NCI-H2196 treated with DMSO at 0.1 percent for 48 hours (cell line): ENCODE results near the gene AKAP5.
A peak's percentile ranks its signal among the peaks of the same experiment; 100 is the strongest.

Source experiments
- DNase-seq: peaks from one replicate; lab custom pipeline; 2025; ENCODE audit not compliant: unreplicated experiment; lab: John Stamatoyannopoulos, UW

Gene AKAP5, protein sequence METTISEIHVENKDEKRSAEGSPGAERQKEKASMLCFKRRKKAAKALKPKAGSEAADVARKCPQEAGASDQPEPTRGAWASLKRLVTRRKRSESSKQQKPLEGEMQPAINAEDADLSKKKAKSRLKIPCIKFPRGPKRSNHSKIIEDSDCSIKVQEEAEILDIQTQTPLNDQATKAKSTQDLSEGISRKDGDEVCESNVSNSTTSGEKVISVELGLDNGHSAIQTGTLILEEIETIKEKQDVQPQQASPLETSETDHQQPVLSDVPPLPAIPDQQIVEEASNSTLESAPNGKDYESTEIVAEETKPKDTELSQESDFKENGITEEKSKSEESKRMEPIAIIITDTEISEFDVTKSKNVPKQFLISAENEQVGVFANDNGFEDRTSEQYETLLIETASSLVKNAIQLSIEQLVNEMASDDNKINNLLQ

DNA sequence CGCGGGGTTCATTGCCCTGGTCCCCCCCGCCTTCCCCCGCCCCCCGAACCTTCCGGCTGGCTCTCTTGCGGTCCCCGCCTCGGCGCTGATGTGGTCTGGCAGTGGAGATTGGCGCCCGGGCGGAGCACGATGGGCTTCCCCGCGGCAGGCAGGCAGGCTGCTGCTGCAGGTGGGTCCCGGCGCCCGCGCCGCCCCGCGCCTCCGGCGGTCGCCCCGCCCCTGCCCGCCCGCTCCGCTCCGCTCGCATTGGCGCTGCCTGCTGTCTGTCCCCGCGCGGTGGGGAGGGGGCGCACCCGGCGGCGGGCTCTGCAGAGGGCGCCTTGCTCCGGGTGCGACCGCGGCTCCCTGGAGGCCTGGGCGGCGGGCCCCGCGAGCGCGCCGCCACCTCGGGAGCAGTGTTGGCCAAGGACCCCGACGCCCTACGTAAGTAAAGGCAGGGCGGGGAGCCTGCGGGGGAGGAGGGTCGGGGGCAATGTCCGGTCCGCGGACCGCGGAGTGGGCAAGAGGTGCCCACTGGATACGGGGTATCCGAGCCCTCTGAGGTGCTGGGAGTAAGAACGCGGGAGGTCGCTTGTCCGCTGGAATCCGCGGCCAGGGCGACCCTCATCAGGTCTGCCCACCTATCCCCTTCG is at the start of gene AKAP5:
Gene AKAP5, plus strand, starts transcription at position 309 of the 632 bp plus-strand sequence. CDS start 2,896 bp downstream, outside the sequence.
- peak; percentile 11 for DNase-seq

DNA sequence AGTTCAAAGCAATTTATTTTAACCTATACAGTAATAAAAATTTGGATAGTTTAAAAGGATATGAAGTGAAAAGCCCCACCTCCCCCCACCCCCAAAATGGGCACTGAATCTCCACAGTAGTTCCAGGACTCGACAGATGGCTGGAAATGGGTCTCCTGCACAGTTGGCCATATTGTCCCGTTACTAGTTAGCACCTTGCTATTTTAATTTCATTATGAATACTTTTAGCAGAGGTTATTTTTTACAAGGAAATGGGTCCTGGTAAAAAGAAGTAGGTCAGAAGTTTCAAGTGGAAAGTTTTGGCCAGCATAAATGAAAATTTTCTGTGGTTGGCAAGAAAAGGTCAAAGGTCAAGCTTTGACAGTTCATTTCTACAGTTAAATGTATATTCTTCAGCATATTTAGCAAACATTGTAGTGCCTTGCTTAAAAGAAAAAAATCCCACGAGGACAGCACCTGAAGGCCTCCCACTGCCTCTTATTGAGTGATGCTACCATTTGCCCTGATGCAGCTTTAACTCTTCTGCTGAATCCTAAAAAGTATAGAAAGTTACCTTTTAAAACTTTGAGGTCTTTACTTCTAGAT is 48.9 kb upstream of the AKAP5 start:
- DNase-seq, result no peak

DNA sequence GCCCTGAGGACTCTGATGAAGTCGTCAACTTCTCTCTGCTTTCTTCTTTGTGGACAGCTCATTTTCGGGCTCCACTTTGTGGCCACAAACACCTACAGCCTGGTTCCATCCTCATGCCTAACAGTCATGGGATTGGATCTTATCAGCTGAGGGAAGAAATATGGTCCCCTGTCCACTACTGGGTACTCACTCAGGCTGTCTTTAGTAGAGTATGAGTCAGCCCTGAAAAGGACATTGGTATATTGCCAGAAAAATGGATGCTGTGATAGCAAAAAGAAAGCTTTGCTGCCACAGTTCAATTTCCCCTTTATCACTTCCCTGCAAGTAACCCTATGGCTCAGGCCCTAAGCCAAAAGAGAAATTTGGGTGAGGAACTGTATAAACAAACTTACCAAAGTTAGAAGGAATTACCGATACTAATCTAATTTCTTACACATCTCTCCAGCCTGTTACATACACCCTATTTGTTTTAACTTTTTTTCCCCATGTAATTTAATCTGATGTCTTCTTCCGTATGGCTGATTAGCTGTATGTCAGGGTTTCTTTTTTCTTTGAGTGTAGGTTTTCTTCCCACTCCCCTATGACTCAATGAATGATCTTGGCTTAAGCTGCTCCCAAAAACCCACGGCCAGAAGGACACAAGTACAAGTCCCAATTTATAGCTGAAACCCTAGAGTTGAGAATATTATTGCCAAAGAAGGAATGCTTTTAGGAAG is 48.1 kb upstream of the AKAP5 start:
- no peak for DNase-seq

DNA sequence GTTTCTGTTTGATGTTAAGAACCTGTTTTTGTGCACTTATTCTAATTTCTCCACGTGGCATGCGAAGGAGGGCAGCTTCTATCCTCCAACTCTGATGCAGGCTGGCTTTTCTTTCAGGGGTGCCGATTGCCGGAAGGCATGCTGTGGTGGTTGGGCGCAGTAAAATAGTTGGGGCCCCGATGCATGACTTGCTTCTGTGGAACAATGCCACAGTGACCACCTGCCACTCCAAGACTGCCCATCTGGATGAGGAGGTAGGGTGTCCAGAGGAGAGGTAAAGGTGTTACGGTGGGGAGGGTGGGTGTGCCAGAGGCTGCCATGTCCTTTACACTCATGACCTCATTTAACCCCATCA is 47.6 kb upstream of the AKAP5 start:
- DNase-seq, result no peak

DNA sequence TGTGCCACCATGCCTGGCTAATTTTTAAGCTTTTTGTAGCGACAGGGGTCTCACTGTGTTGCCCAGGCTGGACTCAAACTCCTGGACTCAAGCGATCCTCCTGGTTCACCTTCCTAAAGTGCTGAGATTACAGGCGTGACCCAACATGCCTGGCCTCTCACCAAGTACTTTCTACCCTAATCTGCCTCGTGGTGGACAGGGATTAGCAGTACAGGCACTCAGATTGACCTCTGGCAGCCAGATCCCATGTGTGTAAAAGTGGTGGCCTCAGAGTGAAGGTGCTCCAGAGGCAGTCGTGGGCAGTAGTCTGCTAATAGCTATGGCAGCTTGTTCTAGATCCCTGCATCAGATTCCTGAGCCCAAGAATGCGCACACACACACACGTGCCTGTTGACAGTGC is 46.3 kb upstream of the AKAP5 start:
- no peak for DNase-seq

DNA sequence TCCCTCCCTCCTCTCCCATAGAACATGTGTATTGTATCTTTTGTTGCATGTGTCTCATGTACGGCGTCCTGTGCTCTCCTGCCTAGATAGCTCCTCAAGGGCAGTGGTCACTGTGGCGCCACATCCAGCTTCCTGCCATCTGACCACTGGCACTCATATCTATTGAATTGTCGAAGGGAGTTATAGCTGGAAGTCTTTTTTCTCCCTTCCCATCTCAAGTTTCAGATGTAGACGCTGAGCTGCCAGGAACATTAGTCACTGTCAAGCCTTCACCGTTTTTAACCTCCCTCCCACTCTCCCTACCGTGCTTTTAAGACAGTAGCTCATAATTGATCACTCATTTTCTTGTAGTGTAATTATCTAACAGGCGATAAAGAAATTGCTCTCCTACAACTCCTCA is 44.1 kb upstream of the AKAP5 start:
- no peak for DNase-seq

DNA sequence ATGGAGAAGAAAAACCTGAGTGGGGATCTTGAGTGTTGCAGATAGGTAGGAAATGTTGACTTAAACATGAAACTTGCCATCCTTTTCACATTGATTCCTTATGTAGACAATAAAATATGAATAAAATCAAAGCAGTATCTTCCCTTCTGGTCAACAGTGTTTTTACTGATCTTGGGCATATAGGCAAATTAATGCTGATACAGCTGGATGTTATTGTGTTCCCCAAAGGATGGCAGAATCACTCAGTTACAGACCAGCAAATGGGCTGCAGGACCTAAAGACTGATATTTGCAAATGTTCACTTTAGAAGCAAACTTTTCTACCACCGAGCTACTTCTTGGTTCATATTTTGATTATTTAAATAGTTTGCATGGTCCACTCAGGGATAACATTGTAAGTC is 43.3 kb upstream of the AKAP5 start:
- DNase-seq, result no peak

DNA sequence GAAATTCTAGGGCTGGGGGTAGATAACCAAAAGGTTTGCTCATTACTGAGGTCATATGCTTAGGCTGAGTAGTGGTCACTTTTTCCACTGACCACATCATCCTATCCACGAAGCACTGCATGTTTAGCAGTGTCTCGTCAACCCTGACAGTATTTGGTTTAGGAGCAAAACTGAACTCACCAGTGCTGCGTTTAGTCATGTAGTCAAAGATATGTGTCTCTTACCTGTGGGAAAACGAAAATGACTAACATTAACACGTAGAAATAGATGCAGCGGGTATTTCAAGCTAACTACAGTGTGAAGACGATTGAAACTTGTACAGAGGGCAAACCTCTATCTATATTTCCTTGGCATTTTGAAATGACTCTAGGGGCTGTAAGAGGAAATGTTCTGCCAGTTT is 42.5 kb upstream of the AKAP5 start:
- no peak for DNase-seq

DNA sequence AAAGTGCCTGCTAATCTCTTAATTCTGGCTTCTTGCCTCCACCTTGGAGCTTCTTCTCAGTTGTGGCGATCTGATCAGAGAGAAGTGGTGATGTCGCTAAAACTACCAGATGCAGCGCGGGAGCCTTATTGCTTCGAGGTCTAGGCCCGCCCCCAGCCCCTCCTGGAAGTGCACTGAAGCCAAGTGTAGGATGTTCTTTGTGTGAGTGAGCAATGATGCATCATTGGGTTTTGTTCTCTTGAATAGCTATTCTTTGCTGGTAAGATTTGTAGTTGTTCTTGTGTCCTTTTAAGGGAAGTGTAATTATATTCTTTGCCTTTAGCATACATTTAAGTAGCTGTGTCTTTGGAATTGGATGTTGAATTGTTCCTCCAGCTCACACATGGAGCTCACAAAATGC is 41.3 kb upstream of the AKAP5 start:
- DNase-seq, result no peak

DNA sequence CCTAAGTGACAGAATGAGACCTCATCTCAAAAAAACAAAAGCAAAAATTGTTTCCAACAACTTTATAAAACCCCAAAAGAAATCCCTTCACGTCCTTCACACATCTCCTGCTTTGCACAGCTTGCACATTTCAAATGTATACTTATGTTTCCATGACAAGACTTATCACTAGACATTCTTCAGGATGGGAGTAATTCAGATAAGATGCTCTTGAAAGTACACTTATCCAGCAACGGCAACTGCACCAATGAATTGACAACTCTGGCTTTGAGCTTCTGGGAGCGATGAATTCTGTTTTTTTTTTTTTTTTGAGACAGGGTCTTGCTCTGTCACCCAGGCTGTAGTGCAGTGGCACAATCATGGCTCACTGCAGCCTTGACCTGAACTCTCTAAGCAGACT is 30.8 kb upstream of the AKAP5 start:
- no peak for DNase-seq

DNA sequence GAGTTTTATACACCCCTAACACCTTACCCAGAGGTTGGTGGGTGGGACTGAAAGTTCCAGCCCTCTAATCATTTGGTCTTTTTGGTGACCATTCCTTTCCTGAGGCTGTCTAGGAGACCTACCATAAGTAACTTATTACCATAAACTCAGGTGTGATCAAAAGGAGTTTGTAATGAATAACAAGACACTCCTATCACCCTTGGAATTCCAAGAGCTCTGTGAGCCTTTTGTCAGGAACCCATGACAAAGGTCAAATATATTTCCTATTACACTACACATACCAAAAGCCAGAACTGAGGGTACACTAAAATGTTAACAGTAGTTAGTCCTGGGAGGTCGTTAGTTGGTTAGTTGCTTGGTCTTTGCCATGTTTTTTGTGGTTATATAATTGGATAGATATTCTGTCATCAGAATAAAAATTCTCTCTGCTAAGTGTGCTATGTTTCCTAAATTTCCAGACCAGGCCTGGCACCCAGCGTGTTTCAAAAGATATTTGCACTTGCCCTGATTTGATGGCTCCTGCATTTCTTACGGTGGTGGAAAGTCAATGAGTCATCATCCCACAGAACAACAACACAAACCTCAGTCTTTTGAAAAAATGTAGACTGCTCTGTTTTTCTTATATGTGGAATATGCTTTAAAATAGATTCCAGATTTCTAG is 27.0 kb upstream of the AKAP5 start:
- DNase-seq, result no peak

DNA sequence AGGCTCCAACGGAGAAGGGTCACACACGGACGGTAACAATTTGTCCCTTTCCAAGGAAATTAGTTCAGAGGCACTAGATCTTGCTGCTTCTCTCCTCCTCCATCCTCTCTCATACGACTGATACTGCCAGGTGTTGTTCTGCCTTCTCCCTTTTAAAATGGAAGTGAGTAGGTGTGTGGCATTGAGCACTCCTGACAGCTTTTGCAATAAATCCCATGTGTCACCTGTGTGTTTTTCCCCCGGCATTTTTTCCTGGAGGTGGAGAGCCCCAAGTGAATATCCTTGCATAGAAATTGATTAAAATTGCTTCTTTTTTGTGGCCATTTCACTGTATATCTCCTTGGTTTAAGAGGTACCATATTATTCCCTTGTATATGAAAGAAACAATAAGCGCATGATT is 26.2 kb upstream of the AKAP5 start:
- DNase-seq, result no peak

DNA sequence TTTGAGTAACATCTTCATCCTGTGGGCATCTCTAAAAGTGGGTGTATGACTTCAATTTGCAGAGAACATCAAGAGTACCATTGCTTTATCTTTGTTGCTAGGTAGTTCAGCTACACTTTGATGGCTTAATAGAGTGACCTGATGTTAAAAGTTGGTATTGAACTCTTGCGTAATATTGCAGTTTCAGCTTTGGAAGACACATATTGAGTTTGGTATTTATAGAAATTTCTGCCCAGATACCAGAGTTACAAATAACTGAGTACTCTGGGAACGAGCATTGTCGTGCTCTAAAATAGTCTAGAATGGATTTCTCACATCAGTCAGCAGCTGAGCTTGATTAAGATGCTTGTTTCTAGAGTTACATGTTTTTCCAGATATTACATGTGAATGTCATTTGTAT is 24.8 kb upstream of the AKAP5 start:
- no peak for DNase-seq

DNA sequence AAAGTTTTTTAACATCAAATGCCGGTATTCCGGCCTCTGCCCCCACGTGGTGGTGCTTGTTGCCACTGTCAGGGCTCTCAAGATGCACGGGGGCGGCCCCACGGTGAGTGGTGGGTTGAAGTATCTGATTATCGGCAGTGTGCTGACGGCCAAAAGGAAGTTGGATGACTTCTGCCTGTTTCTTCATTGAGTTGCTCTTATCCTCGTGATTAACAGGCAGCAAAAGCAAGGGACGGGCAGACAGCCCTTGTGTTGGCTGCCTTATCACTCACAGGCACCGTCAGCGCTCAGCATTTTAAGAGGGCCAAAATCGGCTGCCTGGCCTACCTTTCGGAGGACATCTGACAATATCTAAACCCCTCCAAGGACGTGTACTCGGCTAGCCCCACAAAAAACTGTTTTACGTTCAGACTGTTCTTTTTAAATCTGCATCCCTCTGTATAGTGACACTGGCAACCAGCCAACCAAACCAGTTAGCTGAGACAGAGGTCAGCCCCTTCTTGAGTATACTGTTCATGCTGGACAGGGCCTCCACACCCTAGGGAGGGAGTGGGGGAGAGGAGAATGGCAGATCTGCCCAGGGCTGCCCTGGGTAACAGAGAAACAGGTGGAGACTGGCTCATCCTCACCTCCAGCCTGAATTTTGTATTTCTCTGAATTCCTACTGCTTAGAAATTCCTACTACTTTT is 22.9 kb upstream of the AKAP5 start:
- DNase-seq, result no peak

DNA sequence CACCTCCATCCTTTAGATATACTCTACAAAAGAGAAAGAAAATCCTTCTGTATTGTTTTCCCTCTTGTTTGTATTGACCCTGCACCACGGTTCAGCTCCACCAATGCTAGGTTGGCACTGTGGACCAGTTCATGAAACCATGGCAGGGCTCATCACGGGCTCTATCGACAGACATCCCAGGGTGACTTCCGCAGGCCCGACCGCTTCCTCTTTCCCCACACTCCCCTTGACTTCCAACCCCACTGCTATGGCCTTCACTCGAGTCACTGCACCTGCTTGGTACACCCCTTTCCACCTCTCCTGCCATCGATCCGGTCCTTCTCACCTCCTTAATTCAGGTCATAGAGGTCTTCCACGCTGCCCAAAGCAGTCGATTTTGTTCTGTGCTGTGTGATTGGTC is 21.2 kb upstream of the AKAP5 start:
- no peak for DNase-seq

DNA sequence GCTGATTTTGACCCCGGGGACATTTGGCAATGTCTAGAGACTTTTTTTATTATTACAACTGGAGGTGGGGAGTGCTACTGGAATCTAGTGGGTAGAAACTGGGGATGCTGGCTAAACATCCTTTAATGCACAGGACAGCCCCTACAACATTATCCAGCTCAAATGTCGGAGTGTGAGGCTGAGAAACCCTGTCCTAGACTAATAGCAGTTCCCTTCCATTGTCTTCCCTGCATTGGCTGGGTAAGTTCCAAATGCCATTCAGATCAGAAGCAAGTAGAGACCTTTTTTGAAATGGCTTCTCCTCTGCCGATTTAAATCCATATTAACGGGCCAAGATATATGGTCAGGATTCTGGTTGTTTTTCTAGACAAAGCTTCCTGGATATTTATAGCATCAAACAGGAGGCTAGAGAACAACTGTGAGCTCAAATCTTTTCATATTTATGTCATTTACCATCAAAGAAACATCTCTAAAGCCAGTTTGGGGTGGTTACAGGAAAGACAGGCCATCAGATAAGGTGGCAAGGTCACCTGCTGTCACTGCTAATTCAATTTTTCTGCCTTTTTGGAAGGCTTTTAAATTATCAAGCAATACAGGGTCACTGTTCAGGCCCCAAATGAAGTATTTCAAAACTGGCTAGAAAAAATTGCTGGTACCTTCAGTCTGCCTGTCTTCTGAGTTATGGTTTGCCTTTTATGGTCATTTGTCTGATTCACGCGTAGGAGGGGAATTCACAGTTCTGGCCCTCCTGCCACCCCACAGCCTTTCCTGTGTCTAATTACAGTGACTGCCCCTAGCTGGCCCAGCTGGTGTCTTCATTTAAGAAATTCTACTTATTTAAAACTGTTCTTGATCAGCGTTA is 20.1 kb upstream of the AKAP5 start:
- no peak for DNase-seq

DNA sequence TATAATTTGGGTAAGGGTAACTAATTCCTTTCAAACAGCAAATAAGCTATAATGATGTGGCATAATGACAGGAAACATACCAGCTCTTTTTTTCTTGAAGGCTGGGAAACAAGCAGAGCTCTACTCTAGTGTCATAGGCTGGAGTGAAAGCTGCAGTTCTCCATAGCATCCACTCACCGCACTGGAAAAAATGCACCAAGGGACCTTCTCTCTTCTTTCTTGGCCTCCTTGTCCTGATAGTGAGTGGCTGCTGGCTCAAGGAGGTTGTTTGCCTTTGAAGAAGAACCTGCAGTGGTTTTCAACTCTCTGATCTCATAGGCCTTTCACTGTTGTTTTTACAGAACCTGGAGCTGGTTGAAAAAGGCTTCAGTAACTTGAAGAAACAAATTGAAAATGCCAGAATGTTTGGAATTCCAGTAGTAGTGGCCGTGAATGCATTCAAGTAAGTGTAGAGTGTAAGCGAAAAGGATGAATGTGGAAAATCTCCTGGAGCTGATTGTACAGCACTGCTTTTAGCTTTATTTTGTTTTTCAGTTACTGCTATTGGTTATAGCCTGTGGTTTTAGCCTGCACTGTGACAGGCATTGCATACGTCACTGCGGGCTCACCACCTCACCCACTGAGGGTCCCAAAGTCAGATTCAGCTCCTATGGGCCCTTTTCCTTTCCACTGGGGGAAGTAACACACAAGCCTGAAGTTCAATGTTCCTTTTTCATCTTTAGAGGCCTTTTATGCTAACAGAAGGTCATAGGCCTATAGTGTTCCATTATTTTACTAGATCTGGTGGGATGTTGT is 17.2 kb upstream of the AKAP5 start:
- DNase-seq, result no peak

DNA sequence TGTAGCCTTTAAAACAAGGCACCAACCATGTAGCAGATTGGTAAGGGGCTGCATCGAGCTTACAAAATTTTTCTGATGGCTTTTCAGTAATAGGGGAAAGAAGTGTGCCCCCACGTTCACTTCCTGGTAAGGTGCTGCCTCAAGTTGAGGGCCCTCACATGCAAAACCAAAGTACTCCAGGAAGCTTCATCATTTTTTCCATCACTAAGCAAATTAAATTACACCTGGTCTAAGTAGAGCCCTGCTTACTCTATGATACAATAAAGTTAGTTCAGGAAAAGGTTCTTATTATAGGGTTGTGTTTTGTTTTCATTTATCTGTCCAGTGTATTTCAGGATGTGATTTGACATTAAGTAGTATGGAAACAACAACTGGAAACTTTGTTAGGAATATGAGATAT is 15.0 kb upstream of the AKAP5 start:
- no peak for DNase-seq

DNA sequence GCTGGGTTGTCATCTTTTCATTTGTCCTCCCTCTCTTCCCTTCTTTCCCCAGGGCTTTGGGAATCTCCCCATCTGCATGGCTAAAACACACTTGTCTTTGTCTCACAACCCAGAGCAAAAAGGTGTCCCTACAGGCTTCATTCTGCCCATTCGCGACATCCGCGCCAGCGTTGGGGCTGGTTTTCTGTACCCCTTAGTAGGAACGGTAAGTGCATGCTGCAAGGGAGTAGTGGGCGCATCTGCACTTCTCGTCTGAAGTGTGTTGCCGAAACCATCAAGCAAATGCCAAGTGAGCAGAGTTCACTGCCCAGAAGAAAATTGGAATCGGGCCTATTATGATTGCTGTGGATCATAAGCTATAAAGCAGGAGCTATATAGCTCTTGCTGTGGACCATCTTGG is 10.6 kb upstream of the AKAP5 start:
- no peak for DNase-seq
